GM06990 (cell line): ENCODE measurements around the gene COL6A1.
"Not testable (repeated sequence)": the region's sequence is repeated elsewhere in the genome, so short reads cannot be mapped to it uniquely, and the experiment has no call there.

Experiments used
- DNase-seq: peaks from one replicate; pipeline ENCODE4 v3.0.0-alpha.2; 2011; ENCODE audit not compliant: insufficient read length; ENCODE audit errors: extremely low read depth
- H3K27me3 ChIP-seq: replicated peaks from 2 replicates; pipeline ENCODE4 v1.6.0; 2011; ENCODE audit warnings: low read length; ENCODE audit not compliant: control insufficient read depth, insufficient read depth
- H3K36me3 ChIP-seq: 2 replicates; pipeline ENCODE4 v1.5.1; 2011; ENCODE audit warnings: low read length; ENCODE audit not compliant: control insufficient read depth, insufficient read depth
- H3K4me3 ChIP-seq: replicated peaks from 2 replicates; pipeline ENCODE4 v1.5.1; 2011; ENCODE audit warnings: low read depth, mild to moderate bottlenecking, control low read depth, low read length
- TF ChIP-seq, protein P1 (sequence below): IDR thresholded peaks from 2 replicates; pipeline ENCODE4 v1.5.1; 2011; ENCODE audit warnings: low read length, control low read depth, mild to moderate bottlenecking, inconsistent platforms; ENCODE audit not compliant: insufficient read depth, poor library complexity, severe bottlenecking

The COL6A1 gene

DNA sequence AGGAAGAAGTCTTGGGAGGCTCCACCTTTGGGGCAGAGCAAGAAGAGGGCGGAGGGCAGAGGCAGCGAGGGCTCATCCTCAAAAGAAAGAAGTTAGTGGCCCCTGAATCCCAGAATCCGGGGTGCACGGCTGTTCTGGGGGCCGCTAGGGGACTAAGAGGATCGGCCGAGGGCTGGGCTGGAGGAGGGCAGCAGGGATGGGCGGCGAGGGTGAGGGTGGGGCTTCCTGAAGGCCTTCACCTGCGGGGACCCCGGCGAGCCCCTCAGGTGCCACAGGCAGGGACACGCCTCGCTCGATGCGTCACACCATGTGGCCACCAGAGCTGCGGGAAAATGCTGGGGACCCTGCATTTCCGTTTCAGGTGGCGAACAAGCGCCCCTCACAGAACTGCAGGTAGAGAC is 23.9 kb downstream of the COL6A1 start:
- no peak for DNase-seq
- H3K4me3 ChIP-seq: no peak overlapping the region
- no peaks in the 10 kb centered on the region for H3K27me3 ChIP-seq
- TF ChIP-seq, protein P1, sequence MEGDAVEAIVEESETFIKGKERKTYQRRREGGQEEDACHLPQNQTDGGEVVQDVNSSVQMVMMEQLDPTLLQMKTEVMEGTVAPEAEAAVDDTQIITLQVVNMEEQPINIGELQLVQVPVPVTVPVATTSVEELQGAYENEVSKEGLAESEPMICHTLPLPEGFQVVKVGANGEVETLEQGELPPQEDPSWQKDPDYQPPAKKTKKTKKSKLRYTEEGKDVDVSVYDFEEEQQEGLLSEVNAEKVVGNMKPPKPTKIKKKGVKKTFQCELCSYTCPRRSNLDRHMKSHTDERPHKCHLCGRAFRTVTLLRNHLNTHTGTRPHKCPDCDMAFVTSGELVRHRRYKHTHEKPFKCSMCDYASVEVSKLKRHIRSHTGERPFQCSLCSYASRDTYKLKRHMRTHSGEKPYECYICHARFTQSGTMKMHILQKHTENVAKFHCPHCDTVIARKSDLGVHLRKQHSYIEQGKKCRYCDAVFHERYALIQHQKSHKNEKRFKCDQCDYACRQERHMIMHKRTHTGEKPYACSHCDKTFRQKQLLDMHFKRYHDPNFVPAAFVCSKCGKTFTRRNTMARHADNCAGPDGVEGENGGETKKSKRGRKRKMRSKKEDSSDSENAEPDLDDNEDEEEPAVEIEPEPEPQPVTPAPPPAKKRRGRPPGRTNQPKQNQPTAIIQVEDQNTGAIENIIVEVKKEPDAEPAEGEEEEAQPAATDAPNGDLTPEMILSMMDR: no peak
- no peaks in the 10 kb centered on the region for H3K36me3 ChIP-seq

DNA sequence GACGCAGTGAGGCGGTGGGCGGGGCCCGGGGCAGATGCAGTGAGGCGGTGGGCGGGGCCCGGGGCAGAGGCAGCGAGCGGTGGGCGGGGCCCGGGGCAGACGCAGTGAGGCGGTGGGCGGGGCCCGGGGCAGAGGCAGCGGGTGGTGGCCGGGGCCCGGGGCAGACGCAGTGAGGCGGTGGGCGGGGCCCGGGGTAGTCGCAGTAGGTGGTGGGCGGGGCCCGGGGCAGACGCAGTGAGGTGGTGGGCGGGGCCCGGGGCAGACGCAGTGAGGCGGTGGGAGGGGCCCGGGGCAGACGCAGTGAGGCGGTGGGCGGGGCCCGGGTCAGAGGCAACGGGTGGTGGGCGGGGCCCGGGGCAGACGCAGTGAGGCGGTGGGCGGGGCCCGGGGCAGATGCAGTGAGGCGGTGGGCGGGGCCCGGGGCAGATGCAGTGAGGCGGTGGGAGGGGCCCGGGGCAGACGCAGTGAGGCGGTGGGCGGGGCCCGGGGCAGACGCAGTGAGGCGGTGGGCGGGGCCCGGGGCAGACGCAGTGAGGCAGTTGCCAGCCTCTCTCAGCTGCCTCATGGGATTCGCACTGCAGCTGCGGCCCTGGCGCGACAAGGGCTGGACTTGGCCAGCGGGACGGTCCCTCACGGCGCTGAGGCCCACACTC is 24.4 kb downstream of the COL6A1 start:
- not testable (repeated sequence) for H3K4me3 ChIP-seq, H3K36me3 ChIP-seq, H3K27me3 ChIP-seq, DNase-seq

DNA sequence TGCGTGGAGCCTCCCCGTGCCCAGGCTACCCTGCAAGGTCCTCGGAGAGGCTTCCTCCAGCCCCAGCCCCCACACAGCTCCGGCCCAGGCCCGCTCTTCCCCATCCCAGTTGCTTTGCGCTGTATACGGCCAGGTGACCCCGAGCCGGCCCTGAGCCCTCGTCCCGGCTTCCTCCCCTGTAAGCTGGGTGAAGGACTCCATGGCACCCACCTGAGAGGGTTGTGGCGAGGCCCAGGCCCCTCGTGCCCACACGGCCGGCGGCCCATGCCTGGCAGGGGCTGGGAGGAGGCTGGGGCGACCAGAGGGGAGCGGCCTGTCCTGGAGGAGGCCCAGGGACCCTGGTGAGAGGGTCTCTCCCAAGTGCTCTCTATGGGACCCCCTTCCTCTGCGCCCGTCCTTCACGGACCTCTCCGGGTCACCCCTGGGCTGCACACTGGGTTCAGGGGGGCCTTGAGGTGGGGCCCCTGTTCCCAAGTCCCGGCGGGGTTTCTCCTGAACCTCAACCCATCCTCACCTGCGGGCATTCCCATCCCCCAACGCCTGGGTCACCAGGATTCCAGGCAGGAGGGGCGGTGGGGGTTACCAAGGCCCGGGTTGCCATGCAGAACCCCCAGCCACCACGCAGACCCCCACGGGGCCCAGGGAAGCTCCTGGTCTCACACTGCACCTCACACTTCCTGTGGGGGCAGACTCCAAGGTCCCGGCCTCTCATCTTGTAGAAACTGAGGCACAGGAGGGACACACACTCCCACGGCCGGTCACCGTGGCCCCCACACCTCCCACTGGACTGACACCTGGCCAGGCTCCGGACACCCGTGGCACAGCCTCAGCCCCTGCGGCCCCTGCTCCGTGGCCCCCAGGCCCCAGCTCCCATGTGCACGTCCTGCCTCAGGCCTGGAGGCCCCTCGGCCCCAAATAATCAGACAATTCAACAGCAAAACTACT is 25.2 kb downstream of the COL6A1 start:
- no peaks in the 10 kb centered on the region for H3K36me3 ChIP-seq
- no peak for DNase-seq
- no peaks in the 10 kb centered on the region for H3K27me3 ChIP-seq
- no peak overlapping the region for H3K4me3 ChIP-seq
- TF ChIP-seq, protein P1: no peak

DNA sequence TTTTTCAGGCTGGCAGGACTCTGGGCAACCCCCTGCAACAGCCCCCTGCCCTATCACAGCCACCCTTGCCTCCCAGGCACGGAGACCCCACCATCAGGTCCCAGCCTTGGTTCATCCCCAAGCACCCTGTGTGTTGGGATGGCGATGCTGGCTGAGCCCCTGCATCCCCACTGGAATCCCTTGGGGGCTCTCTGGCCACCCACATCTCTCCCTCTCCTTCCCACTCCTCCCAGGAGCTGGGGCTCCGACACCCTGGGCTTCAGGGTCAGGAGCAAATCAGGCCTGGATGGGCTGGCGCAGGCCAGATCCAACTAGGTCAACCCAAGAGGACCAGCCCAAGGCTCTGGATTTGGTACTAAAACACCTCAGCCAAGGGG is 25.9 kb downstream of the COL6A1 start:
- H3K27me3 ChIP-seq: no peaks in the 10 kb centered on the region
- no peaks in the 10 kb centered on the region for H3K36me3 ChIP-seq
- DNase-seq: no peak
- TF ChIP-seq, protein P1: no peak
- no peak overlapping the region for H3K4me3 ChIP-seq

DNA sequence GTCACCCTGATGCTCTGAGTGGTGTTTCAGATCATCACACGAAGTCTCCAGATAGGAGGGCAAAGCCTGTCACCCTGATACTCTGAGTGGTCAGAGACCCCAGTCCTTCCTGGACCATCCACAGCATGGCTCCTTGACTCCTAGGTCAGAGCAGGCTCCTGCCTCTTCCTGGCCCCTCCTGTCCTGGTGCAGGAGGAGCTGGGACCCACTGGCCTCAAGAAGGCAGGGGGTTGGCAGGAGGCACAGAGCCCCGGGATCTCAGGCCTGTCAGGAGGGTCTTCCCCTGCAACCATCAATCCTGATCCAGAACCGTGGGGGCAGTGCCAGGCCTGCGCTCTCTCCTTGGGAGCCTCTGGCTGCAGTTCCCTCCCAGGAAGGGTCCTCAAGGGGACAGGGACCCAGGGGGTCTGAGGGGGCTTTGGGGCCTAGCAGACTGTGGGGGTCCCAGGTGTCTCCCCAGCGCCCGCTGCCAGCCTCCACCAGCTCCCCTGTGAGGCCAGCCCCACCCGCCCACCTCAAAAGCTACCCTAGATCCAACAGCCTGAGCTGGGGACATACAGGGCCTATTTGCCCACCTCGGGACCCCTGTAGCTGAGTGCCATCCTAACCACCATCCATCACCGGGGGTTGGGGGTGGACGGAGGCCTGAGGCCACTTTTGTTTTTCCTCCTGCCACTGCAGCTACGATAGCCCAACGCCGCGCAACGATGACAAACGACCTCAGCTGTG is 27.5 kb downstream of the COL6A1 start:
- H3K27me3 ChIP-seq: no peaks in the 10 kb centered on the region
- H3K4me3 ChIP-seq: no peak overlapping the region
- DNase-seq: no peak
- no peaks in the 10 kb centered on the region for H3K36me3 ChIP-seq
- TF ChIP-seq, protein P1: no peak
